HG02885 (cell line): Measurements from ENCODE around the gene RIPOR3.
"Not testable (repeated sequence)": the region's sequence is repeated elsewhere in the genome, so short reads cannot be mapped to it uniquely, and the experiment has no call there.

Experiments
- ATAC-seq: cut with Tn5 transposase; IDR thresholded peaks from one replicate; pipeline ENCODE4 v1.9.1; 2021; ENCODE audit warnings: mild to moderate bottlenecking; ENCODE audit not compliant: unreplicated experiment, poor library complexity

RIPOR3 gene

DNA sequence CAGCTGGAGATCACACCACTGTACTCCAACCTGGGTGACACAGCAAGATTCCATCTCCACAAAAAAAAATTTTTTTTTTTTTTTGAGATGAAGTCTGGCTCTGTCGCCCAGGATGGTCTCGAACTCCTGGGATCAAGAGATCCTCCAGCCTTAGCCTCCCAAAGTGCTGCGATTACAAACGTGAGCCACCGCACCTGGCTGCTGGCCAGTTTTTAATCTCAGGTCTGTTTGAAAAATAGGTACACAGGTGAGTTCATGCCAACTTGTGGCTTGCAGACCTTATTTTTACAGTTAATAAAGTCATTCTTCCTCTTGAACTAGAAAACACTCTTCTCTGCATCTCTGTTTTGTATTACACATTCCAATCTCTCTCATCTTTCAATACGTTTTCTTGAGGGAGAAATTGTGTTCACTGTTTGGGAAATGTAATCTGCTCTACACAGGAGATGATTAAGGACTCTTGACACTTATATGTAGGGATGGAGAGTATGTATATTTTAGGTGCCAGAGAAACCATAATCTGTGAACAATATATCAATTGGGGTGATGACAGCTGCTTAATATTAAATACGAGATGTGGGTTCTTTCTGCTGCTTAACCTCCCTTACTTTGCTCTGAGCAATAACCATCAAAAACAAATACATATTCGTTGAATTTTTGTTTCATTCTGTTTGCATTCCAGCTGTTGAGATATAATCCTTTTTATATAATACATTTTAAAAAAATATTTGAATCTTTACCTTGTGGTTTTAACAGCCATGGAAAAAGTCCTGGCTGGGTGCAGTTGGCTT, 17.7 kb upstream of the RIPOR3 start:
- no peak for ATAC-seq

DNA sequence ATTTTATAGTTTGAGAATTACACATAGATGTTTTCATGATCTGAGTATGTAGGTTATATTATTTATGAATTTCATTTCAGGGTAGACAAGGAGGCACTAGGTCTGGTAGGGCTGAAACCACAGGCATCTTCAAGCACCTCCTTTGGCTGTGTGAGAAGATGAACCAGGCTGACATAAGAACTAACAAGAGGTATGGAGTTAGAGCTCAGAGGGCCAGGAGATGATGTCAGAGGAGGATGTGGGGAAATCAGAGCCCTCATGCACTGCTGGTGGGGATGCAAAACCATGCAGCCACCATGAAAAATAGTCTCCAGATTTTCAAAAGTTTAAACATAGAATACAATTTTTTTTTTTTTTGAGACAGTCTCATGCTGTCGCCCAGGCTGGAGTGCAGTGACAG, 13.6 kb upstream of the RIPOR3 start:
- ATAC-seq = no peak

DNA sequence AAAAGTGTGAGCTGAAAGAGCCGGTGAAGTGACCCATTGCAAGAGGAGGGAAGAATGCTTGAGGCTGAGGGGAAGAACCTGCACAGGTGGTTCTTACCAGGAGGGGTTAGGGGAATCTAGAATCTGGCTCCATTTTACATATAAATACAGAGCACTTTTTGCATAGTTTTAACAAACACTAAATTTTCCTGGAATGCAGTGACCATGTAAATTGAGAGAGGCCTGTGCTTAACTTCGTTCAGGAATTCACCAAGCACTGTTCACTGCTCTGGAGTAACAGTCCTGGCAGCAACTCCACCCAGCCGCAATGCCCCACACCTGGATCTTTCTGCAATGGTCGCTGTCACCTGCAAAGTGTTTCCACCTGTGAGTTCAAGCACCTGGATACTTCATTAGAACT, 13.2 kb upstream of the RIPOR3 start:
- no peak for ATAC-seq

DNA sequence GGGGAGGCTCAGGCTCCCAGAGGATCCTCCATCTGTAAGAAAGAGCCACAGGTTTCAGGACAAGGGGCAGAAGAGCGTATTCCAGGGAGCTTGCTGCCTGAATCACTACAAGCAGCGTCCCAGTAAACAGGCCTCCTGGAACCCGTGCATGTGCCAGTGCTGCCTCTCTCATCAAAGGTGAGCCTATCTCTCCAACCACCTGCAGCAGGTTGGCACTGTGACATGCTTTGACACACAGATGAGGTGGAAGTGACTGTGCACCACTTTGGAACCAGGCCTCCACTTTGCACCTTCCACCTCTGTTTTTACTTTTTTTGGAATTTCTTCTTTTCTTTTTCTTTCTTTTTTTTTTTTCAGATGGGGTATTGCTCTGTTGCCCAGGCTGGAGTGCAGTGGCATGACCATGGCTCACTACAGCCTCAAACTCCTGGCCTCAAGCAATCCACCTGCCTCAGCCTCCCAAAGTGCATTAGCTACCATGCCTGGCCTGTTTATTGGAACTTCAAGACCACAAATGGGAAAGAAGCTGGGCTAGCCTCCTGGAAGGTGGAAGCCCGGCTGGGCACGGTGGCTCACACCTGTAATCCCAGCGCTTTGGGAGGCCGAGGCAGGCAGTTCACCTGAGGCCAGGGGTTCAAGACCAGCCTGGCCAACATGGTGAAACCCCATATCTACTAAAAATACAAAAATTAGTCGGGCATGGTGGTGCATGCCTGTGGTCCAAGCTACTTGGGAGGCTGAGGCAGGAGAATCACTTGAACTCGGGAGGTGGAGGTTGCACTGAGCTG, 12.5 kb upstream of the RIPOR3 start:
- not testable (repeated sequence) for ATAC-seq

DNA sequence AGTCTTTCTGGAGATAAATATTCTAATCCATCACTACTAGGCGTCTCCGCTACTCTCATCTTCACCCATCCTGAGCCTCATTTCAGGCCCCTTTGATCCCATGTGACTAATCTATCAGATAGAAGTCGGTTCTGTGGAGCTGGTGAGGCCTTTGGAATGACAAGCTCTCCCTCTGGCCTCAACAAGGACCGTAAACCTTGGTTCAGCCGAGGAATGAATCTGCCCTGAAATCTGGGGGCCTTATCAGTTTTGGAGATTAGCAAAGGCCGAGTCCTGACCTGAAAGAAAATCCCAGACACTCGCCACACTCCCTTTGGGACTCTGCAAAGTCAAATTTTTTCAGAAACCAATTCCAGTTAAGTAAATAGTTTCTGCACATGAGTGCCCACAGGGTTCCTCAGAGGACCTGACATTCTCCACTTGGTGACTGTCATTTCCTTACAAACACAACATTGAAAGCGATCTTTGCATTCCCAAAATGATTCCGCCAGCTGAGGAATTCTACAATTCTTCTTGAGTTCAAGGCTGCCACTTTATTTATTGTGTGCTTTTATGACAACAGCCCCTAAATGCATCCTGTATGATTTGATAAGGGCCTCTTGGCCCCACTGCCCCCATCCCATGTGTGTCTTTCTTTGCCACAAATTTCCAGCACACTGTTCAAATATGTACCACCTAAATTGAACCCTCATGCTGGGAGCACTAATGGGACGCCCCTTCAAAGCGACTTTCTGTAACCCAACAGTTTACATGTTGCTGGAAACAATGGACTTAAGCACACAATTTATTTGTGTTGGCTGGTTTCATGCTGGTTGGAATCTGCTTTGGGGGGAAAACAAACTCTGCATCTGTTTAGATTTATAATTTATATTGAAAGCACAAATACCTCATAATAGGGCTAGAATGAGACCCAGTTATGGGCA, 10.0 kb upstream of the RIPOR3 start:
- no peak for ATAC-seq

DNA sequence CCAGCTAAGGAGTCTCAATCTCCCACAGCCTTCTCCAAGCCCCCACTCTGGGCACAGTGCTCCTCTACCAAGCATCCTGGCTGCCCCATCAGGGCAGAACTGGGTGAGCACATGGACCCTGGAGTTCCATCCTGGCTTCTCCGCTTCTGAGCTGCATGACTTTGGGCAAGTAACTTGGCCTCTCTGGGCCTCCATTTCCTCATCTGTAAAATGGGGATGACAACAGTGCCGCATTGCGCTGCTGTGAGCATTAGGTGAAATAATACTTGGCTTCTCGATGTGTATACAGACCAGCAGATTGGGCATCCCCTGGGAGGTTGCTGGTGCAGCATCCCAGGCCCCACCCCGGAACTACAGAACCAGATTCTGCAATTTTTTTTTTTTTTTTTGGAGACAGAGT, 8.3 kb upstream of the RIPOR3 start:
- no peak for ATAC-seq

DNA sequence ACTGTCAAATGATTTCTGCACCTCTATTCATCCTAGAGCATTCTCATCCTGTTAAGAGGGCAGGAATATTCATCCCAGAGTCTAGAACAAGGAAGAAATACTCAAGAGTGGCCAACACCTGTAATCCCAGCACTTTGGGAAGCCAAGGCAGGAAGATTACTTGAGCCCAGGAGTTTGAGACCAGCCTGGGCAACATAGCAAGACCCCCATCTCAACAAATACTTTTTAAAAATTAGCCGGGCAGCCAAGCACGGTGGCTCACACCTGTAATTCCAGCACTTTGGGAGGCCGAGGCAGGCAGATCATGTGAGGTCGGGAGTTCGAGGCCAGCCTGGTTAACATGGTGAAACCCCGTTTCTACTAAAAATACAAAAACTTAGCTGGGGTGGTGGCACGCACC, 6.9 kb upstream of the RIPOR3 start:
- ATAC-seq = not testable (repeated sequence)

DNA sequence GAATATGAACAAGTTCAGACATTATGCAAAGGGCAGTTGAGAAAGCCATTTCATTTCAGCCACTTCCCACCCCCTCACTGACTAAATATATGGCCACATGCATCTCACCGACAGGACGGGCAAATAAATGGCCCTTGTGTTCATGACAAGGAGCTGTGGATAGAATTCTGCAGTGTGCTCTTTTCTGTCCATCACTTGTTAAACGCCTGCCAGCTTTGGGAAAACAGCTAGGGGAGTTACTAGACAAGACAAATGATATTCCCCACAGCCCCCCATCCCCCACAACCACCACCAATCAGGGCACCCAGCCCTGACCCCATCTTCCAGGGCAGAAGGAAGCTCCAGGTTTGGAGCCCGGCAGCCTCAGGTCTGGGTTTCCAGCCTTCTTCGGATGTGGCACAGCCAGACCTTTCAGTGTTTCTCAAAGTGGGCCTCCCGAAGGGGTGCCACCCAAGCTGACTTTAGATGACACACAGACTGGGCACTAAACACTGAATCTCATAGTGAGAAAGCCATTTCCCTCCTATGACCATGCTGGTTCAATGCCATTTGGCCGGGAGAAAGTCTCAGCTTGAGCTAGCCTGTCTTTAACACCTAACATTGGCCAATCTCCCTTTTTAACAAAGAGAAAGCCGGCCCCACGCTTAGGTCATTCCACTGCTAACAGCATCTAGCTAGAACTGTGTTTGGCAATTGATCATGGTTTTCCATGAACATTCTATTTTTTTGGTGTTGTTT, 4.0 kb upstream of the RIPOR3 start:
- ATAC-seq = no peak

DNA sequence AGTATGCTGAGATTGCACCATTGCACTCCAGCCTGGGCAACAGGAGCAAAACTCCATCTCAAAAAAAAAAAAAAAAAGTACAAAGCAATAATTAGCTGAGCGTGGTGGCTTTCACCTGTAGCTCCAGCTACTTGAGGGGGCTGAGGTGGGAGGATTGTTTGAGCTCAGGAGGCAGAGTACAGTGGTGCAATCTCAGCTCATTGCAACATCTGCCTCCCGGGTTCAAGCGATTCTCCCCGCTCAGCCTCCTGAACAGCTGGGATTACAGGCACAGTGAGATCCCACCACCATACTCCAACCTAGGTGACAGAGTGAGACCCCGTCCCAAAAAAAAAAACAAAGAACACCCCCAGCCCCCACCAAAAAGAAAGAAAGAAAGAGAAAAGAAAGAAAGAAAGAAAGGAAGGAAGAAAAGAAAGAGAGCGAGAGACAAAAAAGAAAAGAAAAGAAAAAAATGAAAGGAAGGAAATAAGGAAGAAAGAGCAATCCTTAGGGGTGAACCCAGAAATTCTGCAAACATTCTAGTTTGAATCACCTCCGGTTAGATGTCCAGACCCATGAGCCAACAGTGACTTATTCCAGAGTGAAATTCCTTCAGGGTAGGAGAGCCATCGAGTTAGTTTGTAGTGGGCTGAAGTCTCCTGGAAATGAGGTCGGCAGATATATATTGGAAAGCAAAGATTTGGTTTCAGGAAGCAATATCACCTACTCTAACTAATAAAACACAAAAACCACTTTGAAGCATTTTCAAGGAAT, 3.2 kb upstream of the RIPOR3 start:
- no peak for ATAC-seq

DNA sequence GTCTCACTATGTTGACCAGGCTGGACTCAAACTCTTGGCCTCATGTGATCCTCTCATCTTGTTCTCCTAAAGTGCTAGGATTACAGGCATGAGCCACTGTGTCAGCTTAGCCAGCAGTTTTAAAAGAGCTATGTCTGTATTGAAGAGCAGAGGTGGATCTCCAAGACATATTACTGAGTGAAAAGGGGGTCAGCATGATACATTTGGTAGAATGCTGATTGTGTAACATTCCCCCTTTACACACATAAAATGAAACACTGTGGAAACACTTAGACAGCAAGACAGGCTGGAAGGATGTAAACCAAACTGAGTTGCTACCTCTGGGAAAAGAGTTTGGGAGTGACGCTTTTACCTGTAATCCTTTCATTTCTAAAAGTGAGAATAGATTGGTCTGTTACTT, 1.7 kb upstream of the RIPOR3 start:
- no peak for ATAC-seq

DNA sequence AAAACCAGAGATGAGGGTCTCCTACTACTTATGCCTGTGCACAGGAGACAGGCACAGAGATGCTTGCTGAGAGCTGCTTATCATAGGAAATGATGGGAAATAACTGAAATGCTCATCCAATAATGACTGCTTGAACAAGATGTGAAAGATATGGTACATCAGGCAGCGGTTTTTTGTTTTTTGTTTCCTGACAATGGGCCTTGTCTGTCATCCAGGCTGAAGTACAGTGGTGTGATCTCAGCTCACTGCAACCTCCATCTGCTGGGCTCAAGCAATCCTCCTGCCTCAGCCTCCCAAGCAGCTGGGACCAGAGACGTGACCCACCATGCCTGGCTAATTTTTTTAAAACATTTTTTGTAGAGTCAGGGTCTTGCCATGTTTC, 1.2 kb upstream of the RIPOR3 start:
- no peak for ATAC-seq

DNA sequence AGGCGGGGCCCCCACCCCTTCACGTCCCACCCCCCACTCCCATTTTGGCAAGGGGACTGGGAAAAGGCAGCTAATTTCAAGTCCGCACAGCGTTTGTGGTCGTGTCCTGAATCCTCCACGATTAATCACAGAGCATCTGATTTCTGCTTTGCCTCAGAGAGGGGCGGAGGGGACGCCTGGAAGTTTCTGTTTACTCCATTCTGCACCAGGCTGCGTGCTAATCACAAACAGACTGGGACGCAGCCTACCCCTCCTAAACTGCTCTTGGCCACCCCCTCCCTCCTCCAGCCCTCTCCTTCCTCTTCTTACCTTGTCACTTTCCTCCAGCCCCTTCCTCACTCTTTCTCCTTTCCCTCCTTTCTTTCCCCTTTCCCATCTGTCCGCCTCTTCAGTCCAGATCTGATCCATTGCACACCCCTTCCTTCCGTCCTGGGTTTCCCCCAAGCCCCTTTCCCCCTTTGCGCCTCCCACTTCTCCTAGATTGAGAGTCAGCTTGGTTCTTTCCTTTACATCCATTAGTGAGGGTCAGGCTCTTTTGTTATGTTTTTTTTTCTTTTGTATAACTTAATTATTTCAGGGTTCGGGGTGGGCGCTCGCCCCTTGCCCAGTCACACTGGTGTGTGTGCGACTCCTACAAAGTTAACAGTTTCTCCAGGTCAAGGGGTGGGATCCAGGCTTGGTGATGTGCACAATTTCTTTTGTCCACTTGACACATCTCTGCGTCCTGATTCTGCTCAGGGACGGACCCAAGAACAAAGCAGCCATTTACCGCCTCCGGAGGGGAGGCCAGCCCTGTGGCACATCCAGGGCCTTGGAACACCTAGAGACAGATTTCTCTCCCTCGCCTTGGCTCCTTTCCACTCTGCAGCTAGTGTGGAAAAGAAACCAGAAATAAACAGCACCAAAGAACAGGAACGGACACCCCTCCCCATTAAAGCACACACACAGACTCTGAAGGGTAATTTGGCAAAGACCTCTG, 520 bp upstream of the RIPOR3 start:
- ATAC-seq = no peak

DNA sequence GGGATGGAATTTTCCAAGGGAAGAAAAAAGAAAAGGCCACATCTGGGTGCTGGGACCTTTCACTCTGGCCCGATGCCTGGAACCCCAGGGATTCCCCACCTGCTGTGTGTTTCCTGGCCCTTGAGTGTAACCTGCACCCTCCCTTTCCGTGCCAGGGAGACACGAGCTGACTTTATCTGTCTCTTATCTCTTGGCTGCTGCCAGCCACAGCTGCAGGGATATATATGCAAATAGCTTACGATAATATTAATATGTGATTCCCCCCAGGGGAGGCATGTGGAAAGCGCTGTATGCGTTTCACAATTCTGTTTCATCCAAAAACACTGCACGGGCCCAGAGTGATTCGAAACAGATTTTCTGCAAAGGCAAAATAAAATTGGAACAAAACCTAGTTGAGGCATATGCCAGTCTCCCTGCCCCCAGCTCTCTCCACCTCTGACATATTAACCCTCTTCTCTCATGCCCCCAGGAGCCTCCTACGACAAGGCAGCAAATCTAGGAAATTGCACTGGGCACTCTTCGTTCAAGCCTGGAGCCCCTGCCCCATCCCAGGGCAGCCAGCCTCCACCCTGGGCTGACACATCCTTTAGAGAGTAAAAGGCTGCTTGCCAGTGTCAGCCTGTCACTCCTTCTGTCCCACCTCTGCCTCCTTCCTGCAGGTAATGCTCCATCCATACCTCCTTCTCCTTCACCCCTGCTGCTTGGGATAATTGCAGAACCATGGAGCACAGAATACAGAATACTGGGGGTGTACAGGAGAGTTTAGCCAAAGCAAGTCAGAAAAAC, 1.3 kb downstream of the RIPOR3 start:
- ATAC-seq = no peak

DNA sequence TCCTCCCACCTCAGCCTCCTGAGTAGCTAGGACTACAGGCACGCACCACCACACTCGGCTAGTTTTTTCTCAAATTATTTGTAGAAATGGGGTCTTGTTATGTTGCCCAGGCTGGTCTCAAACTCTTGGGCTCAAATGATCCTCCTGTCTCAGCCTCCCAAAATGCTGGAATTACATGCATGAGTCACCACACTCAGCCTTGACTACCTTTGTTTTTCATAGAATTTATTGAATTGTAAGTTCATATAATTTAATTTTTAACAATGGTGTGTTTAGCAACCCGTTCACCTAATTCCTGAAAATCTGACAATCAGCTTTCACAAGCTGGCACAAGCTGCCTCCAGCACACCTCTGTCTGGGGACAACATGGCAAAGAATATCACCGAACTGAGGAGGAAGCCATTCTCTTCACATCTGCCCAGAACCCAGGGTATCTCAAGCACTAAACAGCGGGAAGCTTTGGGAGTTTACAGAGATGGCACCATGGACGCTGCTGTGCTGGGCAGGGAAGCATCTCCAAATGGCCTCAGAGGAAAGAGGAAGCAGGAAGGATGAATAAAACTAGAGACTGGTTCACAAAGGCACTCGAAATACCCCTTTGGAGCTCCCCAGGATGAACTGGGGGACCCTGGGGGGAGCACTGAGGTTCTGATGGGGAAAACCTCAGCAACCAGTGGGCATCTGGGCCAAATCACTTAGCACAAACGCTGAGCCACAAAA, 2.9 kb downstream of the RIPOR3 start:
- no peak for ATAC-seq

DNA sequence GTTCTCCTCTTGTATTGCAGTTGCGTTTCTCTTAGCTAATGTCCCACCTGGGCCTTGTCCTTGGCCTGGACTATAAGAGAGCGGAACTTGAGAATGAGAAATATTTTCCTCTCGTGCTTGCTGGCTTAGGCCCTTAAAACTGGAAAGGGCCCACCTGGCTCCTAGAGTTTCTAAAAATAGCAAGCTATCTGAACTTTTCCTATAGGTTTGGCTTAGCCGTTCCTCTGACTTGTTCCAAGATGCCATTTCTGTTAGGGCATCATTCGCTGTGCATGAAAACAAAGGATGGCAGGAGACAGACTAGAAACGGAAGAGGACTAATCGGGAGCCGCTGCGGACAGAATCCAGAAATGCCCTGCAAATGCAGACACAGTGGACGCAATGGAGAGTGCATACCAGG, 4.5 kb downstream of the RIPOR3 start:
- no peak for ATAC-seq

DNA sequence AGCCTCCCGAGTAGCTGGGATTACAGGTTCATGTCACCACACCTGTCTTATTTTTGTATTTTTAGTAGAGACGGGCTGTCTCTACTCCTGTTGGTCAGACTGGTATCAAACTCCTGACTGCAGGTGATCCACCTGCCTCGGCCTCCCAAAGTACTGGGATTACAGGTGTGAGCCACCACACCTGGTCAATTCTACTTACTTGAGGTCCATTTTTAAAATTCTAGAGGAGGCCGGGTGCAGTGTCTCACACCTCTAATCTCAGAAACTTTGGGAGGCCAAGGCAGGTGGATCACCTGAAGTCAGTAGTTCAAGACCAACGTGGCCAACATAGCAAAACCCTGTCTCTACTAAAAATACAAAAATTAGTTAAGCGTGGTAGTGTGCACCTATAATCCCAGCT, 7.8 kb downstream of the RIPOR3 start:
- no peak for ATAC-seq

DNA sequence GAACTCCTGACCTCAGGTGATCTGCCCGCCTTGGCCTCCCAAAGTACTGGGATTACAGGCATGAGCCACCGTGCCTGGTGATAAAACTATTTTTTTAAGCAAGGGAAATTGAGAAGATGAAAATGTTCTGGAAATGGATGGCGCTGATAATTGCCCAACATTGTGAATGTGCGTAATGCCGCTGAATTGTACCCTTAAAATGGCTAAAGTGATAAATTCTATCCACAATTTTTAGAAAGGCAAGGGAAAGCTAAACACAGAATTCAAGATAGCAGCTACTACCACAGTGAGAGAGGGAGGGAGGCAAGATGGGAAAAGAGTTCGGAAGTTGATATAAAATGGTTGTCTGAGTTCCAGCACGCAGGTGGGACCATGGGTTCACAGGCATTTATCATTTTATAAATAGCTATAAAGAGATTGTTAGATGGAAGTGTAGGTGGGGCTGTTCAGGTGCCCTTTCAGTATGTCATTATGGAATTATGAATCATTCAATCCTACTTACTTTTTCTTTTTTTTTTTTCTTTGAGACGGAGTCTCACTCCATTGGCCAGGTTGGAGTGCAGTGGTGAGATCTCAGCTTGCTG, 8.3 kb downstream of the RIPOR3 start:
- ATAC-seq = no peak
